NCI-H1694 (cell line): ENCODE data around the gene SPRR2B.
"Not testable (repeated sequence)": the region's sequence is repeated elsewhere in the genome, so short reads cannot be mapped to it uniquely, and the experiment has no call there.

Experiments used
- DNase-seq: peaks from one replicate; lab custom pipeline; 2025; lab: John Stamatoyannopoulos, UW

The SPRR2B gene

DNA sequence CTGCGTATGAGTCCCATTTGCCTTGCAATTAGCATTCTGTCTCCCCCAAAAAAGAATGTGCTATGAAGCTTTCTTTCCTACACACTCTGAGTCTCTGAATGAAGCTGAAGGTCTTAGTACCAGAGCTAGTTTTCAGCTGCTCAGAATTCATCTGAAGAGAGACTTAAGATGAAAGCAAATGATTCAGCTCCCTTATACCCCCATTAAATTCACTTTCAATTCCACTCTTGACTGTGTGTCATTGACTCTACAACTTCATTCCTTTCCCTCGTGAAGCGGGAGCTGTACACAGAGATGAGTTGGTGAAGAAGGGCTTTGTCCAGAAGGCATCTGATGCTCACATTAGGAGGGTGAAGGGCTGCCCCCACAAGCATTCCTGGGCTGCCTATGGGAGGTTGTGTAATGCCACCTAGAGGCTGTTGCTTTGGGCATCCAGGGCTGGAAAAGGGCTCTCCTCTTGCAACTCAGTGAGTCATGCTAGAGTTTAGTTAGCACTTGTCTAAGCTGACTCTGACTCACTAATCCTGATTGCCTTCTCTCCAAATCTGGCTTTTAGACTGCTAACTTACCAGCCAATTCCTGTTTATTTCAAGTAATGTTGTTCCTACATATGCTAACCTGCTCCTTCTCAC is 38.6 kb downstream of the SPRR2B start:
- DNase-seq, result no peak

DNA sequence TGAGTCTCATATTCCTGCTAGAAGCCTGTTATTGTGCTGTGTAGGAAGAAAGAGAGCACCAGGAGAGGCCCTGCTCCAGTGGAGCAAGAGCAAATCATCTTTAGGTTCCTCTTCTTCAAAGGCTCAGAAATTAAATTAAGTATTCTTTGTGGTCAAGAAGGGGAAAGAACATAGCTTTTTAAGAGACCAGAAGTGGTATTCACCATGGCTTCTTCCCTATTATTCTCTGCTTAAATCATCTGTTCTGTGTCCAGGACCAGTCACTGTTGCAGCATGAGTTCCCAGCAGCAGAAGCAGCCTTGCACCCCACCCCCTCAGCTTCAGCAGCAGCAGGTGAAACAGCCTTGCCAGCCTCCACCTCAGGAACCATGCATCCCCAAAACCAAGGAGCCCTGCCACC is 39.3 kb downstream of the SPRR2B start:
- no peak for DNase-seq

DNA sequence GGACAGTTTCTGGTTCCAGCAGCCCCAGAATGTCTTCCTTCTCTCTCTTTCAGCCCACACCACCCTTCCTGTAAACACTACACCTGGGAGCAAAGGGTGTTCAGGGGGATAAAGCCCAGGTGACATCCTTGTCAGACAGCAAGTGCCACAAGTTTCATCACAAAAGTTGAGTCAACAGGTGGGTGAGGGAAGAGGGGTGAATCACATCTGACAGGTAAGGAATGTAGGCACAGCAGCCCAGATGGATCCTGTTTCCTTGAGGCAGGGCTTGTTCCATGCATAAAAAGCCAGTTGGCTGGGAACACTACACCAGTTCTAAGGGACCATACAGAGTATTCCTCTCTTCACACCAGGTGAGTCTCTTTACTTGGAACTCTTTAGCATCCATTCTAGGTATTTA is 40.5 kb downstream of the SPRR2B start, which contains the start of gene SPRR1B:
TSS of gene SPRR1B (plus strand) at position 309 of the 400 bp plus-strand sequence. CDS start 1,143 bp downstream, outside the sequence.
- DNase-seq, result no peak

DNA sequence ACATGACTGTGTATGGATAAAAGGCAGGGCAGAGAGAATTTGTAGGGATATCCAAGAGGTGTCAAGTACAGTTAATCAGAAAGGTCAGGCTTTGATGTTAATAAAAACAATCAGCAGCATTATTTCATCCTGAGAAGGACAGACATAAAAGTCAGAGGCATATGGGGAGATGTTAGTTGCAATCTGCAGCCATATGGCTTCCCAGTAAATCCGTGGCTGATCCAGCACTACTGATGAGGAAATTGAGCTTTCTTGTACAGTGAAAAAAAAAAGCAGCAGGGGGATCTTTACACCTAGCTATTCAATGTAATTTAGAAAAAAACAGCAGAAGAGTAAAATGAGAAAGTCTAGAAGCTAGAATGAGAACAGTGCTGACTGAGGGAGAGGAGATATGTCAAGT is 42.6 kb downstream of the SPRR2B start:
- no peak for DNase-seq

DNA sequence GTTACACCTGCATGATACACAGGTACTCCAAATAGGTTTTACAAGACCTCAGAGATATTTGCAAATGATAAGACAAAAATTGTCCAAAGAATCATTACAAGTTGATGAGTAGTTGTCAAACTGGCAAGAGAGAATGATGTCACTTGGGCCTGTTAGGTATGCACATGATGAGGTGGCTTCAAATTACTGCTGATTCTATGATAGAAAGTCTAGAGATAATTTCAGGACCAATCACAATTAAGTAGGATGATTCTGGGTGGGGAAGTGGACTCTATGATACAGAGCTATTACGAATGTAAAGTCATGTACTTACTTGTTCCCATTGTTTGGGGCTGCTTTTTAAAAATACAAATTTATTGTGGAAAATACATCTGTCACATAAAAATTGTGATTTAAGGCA is 45.6 kb downstream of the SPRR2B start:
- no peak for DNase-seq

DNA sequence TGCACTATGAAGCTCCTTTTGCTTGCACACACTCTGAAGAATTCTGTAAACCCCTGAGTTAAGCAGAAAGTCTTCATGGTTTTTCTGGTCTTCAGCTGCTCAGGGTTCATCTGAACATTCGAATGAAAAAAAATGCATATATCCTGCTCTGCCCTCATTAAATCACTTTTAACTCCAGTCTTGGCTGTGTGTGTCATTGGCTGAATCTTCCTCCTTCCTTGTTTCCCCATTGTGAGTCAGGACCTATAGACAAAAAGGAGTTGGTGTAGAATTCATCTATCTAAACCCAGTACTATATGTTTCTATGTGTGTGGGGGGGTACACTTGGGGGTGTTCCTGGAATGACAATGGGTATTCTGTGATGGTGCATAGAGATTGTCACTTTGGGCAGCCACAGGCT is 47.0 kb downstream of the SPRR2B start:
- no peak for DNase-seq

DNA sequence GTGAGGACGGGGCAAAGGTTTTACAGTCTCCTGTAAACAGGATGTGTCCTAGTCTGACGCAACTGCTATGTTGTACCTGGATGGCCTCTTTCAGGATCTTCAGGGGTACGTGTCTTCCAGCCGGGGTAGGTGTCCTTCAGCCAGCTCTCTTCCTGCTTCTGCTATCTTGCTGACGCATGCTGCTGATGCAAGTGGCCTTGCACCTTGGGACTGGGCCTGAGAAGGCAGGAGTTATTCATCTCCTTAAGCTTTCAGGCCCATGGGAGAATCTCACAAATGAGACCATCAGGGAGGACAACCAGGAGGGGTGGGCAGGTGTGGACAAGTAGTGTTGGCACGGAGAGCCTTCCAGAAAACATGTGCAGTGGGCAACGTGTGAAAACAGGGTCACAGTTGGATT is 48.3 kb downstream of the SPRR2B start:
- DNase-seq, result no peak

DNA sequence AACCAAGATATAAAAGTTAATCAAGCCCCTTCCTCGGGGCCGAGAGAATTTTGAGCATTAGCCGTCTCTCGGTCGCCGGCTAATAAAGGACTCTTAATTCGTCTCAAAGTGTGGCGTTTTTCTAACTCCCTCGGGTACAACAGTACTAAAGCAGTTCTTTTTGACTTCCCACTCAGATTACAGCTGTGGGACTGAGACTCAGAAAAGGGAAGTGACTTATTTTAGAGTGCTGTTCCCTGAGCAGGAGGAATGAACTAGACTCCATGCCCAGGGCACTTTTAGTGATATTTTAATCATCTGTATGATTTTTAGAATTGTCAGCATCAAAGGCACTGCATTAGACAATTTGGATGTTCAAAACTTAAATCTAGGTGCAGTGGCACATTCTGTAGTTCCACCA is 49.1 kb downstream of the SPRR2B start:
- not testable (repeated sequence) for DNase-seq

DNA sequence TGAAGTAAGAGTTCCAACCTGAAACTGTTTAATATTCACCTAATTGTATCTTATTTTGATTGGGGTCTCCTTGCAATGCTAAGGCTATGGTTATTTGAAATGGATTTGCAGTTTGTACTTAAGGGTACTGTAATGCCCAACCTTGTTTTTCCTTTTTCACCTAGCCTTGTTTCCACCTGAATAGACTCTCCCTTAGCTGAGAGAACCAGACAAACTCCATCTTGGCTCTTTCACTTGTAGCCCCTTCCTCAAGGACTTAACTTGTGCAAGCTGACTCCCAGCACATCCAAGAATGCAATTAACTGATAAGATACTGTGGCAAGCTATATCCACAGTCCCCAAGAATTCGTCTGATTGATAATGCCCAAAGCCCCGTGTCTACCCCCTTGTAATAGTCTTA is 49.6 kb downstream of the SPRR2B start:
- not testable (repeated sequence) for DNase-seq
